KMS-11 (cell line): Measurements from ENCODE around the gene ENO4.

Experiments used
- H2AFZ ChIP-seq: fragments of 200-600 bp; sonication (generic); 2 replicates; pipeline ENCODE4 v1.6.1; 2016; ENCODE audit warnings: antibody characterized with exemption, mixed run types, low read depth
- H3K27ac ChIP-seq: fragments of 200-600 bp; sonication (generic); 2 replicates; pipeline ENCODE4 v1.6.1; 2016; ENCODE audit warnings: mild to moderate bottlenecking, mixed run types
- H3K27me3 ChIP-seq: fragments of 200-600 bp; sonication (generic); 2 replicates; pipeline ENCODE4 v1.6.1; 2017; ENCODE audit warnings: mild to moderate bottlenecking, low read depth, mixed run types, moderate library complexity; ENCODE audit not compliant: insufficient read depth
- H3K36me3 ChIP-seq: fragments of 200-600 bp; sonication (generic); 2 replicates; pipeline ENCODE4 v1.6.1; 2017; ENCODE audit warnings: mild to moderate bottlenecking, mixed run types; ENCODE audit not compliant: insufficient read depth
- H3K4me1 ChIP-seq: fragments of 200-600 bp; sonication (generic); 2 replicates; pipeline ENCODE4 v1.6.1; 2016; ENCODE audit warnings: mild to moderate bottlenecking, low read depth, mixed run types; ENCODE audit not compliant: poor library complexity, severe bottlenecking
- H3K4me2 ChIP-seq: fragments of 200-600 bp; sonication (generic); 2 replicates; pipeline ENCODE4 v1.7.0; 2016; ENCODE audit warnings: mild to moderate bottlenecking, mixed run types
- H3K4me3 ChIP-seq: fragments of 200-600 bp; sonication (generic); IDR thresholded peaks from 2 replicates; pipeline ENCODE4 v1.6.1; 2017; ENCODE audit warnings: low read depth, low read length, mixed read lengths; ENCODE audit not compliant: insufficient read depth
- H3K79me2 ChIP-seq: fragments of 200-600 bp; sonication (generic); 2 replicates; pipeline ENCODE4 v1.6.1; 2016; ENCODE audit warnings: low read depth, mixed run types; ENCODE audit not compliant: insufficient read depth
- H3K9ac ChIP-seq: fragments of 200-600 bp; sonication (generic); 2 replicates; pipeline ENCODE4 v1.6.1; 2016; ENCODE audit warnings: mild to moderate bottlenecking, mixed run types
- H4K20me1 ChIP-seq: fragments of 200-600 bp; sonication (generic); 2 replicates; pipeline ENCODE4 v1.6.1; 2016; ENCODE audit warnings: mild to moderate bottlenecking, mixed run types; ENCODE audit not compliant: insufficient read depth
- CTCF ChIP-seq: fragments of 200-600 bp; sonication (generic); conservative IDR thresholded peaks from 2 replicates; pipeline ENCODE4 v1.6.1; 2017; ENCODE audit warnings: low read depth, mild to moderate bottlenecking, antibody characterized with exemption, low read length, moderate library complexity, mixed read lengths

ENO4 gene

DNA sequence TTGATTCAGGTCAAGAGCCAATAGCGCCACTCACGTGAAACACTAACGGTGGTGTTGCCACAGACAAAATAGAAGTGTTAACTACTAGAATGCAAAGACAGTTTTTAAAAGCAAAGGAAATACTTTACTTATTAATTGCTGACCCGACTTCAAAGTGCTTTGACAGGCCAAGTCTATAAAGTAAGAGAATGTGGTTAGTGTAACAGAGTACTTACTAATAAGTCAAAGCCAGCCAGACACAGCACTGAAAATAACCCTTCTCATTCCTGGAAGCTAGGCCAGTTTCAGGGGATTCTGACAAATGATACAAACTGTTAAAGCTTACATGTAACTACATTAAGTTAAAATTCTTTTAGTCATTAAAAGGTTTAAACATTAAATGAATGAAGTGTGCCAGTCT is 50.3 kb downstream of the ENO4 start:
- TF ChIP-seq CTCF, result no peak
- no peaks in the 10 kb centered on the region for H3K79me2 ChIP-seq
- no peaks in the 10 kb centered on the region for H3K27me3 ChIP-seq
- no peak overlapping the region for H3K4me2 ChIP-seq
- no peak overlapping the region for H3K9ac ChIP-seq
- H3K27ac ChIP-seq, result no peak overlapping the region
- no peaks in the 10 kb centered on the region for H3K36me3 ChIP-seq
- no peak overlapping the region for H2AFZ ChIP-seq
- no peaks in the 10 kb centered on the region for H3K4me1 ChIP-seq
- no peak overlapping the region for H3K4me3 ChIP-seq
- H4K20me1 ChIP-seq, result no peaks in the 10 kb centered on the region

GRCh38 chr10:116905845-116906210 is 56.5 kb downstream of the ENO4 start:
- H3K36me3 ChIP-seq, result no peaks in the 10 kb centered on the region
- TF ChIP-seq CTCF, result no peak
- H4K20me1 ChIP-seq, result no peaks in the 10 kb centered on the region
- H2AFZ ChIP-seq, result no peak overlapping the region
- no peak overlapping the region for H3K27ac ChIP-seq
- H3K4me3 ChIP-seq, result no peak overlapping the region
- H3K79me2 ChIP-seq, result no peaks in the 10 kb centered on the region
- no peaks in the 10 kb centered on the region for H3K27me3 ChIP-seq
- H3K4me1 ChIP-seq, result peaks cover 8% of the 10 kb centered on the region
- no peak overlapping the region for H3K9ac ChIP-seq
- H3K4me2 ChIP-seq, result no peak overlapping the region

GRCh38 chr10:116907245-116907987 is 58.1 kb downstream of the ENO4 start:
- Histone ChIP-seq H4K20me1 (no peaks in the 10 kb centered on the region), H3K4me2 (no peak overlapping the region), H2AFZ (no peak overlapping the region), H3K4me3 (no peak overlapping the region), H3K27me3 (no peaks in the 10 kb centered on the region), H3K36me3 (no peaks in the 10 kb centered on the region), H3K79me2 (no peaks in the 10 kb centered on the region), H3K4me1 (peaks cover 8% of the 10 kb centered on the region), H3K9ac (no peak overlapping the region), H3K27ac (no peak overlapping the region)
- no peak for TF ChIP-seq CTCF

DNA sequence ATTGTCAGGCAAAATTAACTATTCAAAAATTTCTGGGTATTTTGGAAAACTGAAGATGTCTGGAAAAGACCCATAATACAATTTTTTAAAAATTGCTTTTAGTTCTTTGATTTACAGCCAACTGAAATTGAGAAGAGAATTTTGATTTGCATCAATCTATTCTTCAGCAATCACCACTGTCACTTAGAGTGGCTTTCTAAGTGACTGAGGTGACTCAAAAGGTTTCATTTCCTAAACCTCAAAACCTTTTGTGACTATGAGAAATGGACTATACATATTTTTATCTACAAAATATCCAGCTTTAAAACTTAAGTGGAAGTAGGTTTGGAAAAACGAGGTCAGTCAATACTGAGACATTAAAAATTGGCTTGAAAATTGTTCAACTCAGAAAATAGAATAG is 60.0 kb downstream of the ENO4 start:
- H3K27me3 ChIP-seq, result no peaks in the 10 kb centered on the region

More for the DNA sequence above, 60.0 kb downstream of the ENO4 start:
- Histone ChIP-seq H4K20me1 (no peaks in the 10 kb centered on the region), H2AFZ (no peak overlapping the region), H3K79me2 (no peaks in the 10 kb centered on the region), H3K9ac (no peak overlapping the region), H3K36me3 (no peaks in the 10 kb centered on the region), H3K4me3 (no peak overlapping the region), H3K27ac (no peak overlapping the region), H3K4me2 (no peak overlapping the region), H3K4me1 (peaks cover 8% of the 10 kb centered on the region)
- TF ChIP-seq CTCF, result no peak
